K562 (cell line): ENCODE data around the gene GRK3. TPM values are rescaled to one million over a fixed set of nuclear protein-coding genes. Genes with fewer than 3 reads are reported as not detected.

ENCODE experiments used
- ATF1 ChIP-seq, 2 experiments: fragments of 450-650 bp in 1 of 2; IDR thresholded peaks; 2 replicates each; pipeline ENCODE4 v1.6.1; 2016; ENCODE audit warnings: missing compliant biosample characterization in 1 of 2, missing genetic modification characterization in 1 of 2
- E2F3 ChIP-seq: fragments of 250-450 bp; sonication (Bioruptor Pico); IDR thresholded peaks from 2 replicates; pipeline ENCODE4 v1.4.0; 2020; ENCODE audit warnings: mild to moderate bottlenecking
- KDM1A ChIP-seq, 2 experiments: fragments of 450-650 bp; IDR thresholded peaks; 2 replicates each; pipeline ENCODE4 v1.6.1; 2016; ENCODE audit warnings: mild to moderate bottlenecking in 2 of 2
- KLF10 ChIP-seq: fragments of 250-450 bp; sonication (Bioruptor Pico); IDR thresholded peaks from 2 replicates; pipeline ENCODE4 v1.6.1; 2021; ENCODE audit warnings: matching md5 sums
- MXI1 ChIP-seq: IDR thresholded peaks from 2 replicates; pipeline ENCODE4 v1.6.1; 2011; ENCODE audit warnings: low read depth, mild to moderate bottlenecking, improper control_type of control experiment, low read length
- POLR2AphosphoS5 ChIP-seq: IDR thresholded peaks from 2 replicates; pipeline ENCODE4 v1.6.1; 2011; ENCODE audit warnings: mild to moderate bottlenecking, low read depth, low read length, moderate library complexity; ENCODE audit not compliant: control insufficient read depth, insufficient read depth
- PRMT5 ChIP-seq: sonication (generic); formaldehyde crosslinking; IDR thresholded peaks from 2 replicates; pipeline ENCODE4 v1.5.0; 2020; ENCODE audit warnings: missing genetic modification reagents
- RBM17 ChIP-seq: fragments of 200-400 bp; formaldehyde crosslinking; IDR thresholded peaks from 2 replicates; pipeline ENCODE4 v1.6.1; 2017; ENCODE audit warnings: low read depth, mild to moderate bottlenecking, low read length, borderline replicate concordance
- SNIP1 ChIP-seq: fragments of 450-650 bp; IDR thresholded peaks from 2 replicates; pipeline ENCODE4 v1.7.1; 2017; ENCODE audit warnings: low read depth, mild to moderate bottlenecking
- ZC3H11A ChIP-seq: IDR thresholded peaks from 2 replicates; pipeline ENCODE4 v1.6.1; 2012; ENCODE audit warnings: low read depth, low read length, improper control_type of control experiment
- ZFX ChIP-seq: sonication (generic); formaldehyde crosslinking; IDR thresholded peaks from 2 replicates; pipeline ENCODE4 v1.8.0; 2022; ENCODE audit warnings: mild to moderate bottlenecking, missing genetic modification reagents, moderate library complexity
- ZNF41 ChIP-seq: fragments of 250-450 bp; sonication (Bioruptor Pico); conservative IDR thresholded peaks from 2 replicates; pipeline ENCODE4 v1.4.0; 2020; ENCODE audit warnings: mild to moderate bottlenecking
- ZNF561 ChIP-seq: fragments of 450-650 bp; formaldehyde crosslinking; conservative IDR thresholded peaks from 2 replicates; pipeline ENCODE4 v1.4.0; 2020; ENCODE audit warnings: mild to moderate bottlenecking, moderate library complexity
- ZNF668 ChIP-seq: fragments of 250-450 bp; sonication (Bioruptor Pico); IDR thresholded peaks from 2 replicates; pipeline ENCODE4 v1.8.0; 2022; ENCODE audit warnings: mild to moderate bottlenecking, inconsistent platforms
- polyA plus RNA-seq, 8 experiments: library from polyadenylated mRNA; depleted of rRNA in 4 of 8; stranded (reverse) in 5 of 8; unstranded in 3 of 8; fragments of >200 nt; fragmentation: Nextera tagmentation in 2 of 8; fragmentation: Illumina TruSeq in 1 of 8; extraction: Ambion mirVana in 2 of 8; extraction: Trizol in 1 of 8; gene quantifications; 2 replicates each; pipeline versions ENCODE4 v1.2.1 to v1.2.3, GENCODE V29; 2011 to 2014; ENCODE audit warnings: inconsistent platforms in 1 of 8, missing spikeins in 1 of 8
- total RNA-seq, 7 experiments: library from RNA; depleted of rRNA in 6 of 7; stranded (reverse); fragments of >200 nt in 6 of 7; fragmentation: Illumina TruSeq in 2 of 7; extraction: Trizol in 2 of 7; gene quantifications; 2 replicates each; pipeline versions ENCODE4 v1.2.1 to v1.2.3, GENCODE V29; 2011 to 2021; ENCODE audit warnings: low replicate concordance in 1 of 7
- TF ChIP-seq, protein P1 (sequence below): fragments of 450-650 bp; formaldehyde crosslinking; IDR thresholded peaks from 2 replicates; pipeline ENCODE4 v1.4.0; 2022; ENCODE audit warnings: missing genetic modification characterization
- TF ChIP-seq, protein P2 (sequence below): IDR thresholded peaks from 3 replicates; pipeline ENCODE4 v1.6.1; 2011; ENCODE audit warnings: borderline replicate concordance, mild to moderate bottlenecking, moderate library complexity; ENCODE audit not compliant: insufficient read length; ENCODE audit errors: extremely low read depth
- TF ChIP-seq, protein P3 (sequence below), 2 experiments: fragments of 450-650 bp in 1 of 2; sonication (generic) in 1 of 2; formaldehyde crosslinking in 1 of 2; IDR thresholded peaks in 1 of 2; conservative IDR thresholded peaks in 1 of 2; 2 replicates each; pipeline versions ENCODE4 v1.6.1 to v1.8.1; 2016 to 2023; ENCODE audit warnings: mild to moderate bottlenecking in 2 of 2, moderate library complexity in 2 of 2, inconsistent platforms in 1 of 2, missing genetic modification reagents in 1 of 2

Gene GRK3
- total and polyA plus RNA-seq, 9 of the 15 experiments (the other 6 are each of a cell fraction or from before 2014, with no cell fraction given): 1.4 to 7.6 (median 3.6) TPM

DNA sequence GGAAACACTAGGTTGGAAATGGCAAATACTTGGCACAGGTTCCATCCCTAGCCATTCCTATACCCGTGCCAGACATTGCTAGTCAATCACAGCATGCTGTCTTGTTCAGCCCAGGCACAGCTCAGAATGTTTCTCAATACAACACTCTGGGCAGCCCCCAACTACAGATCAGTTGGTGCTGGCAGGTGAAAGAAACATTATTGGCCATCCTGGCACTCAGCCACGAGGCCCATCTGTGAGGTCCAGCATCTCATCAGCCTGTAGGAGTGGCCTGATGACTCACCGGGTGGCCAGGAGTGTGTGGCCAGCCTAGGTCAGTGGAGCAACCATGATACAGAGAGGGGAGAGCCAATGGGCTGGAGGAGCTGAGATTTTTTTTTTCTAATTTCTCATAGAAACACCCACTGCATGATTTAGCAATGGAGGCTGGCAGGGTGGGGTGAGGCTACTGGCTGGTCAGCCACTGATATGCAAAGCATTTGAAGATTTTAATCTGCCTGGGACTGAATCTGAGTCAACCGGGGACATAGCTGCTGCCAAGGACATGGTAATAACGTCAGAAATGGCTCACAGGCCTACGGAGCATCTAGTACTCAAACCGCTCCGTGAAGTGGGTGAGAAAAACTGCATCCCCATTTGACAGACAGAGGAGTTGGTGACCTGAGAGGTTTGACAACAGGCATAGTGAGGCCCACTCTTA is 182.9 kb downstream of the GRK3 start (continued):
- TF ChIP-seq POLR2AphosphoS5 (no peak), ZNF41 (no peak), MXI1 (no peak), ZFX (CRISPR knock-in tag) (no peak), ATF1 (CRISPR knock-in tag; IDR thresholded peaks at IDR 0.05) (no peak), ATF1 (tag; IDR thresholded peaks at IDR 0.05) (peak; percentile 57), ZNF668 (no peak), ZNF561 (CRISPR knock-in tag) (no peak), E2F3 (CRISPR knock-in tag) (no peak), KDM1A (IDR thresholded peaks at IDR 0.05) (peak; percentile 78 to 81), RBM17 (no peak), KLF10 (CRISPR knock-in tag) (no peak), PRMT5 (CRISPR knock-in tag) (no peak), SNIP1 (no peak), ZC3H11A (no peak)
- TF ChIP-seq, protein P1, sequence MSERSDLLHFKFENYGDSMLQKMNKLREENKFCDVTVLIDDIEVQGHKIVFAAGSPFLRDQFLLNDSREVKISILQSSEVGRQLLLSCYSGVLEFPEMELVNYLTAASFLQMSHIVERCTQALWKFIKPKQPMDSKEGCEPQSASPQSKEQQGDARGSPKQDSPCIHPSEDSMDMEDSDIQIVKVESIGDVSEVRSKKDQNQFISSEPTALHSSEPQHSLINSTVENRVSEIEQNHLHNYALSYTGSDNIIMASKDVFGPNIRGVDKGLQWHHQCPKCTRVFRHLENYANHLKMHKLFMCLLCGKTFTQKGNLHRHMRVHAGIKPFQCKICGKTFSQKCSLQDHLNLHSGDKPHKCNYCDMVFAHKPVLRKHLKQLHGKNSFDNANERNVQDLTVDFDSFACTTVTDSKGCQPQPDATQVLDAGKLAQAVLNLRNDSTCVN (CRISPR knock-in tag): no peak
- TF ChIP-seq, protein P2, sequence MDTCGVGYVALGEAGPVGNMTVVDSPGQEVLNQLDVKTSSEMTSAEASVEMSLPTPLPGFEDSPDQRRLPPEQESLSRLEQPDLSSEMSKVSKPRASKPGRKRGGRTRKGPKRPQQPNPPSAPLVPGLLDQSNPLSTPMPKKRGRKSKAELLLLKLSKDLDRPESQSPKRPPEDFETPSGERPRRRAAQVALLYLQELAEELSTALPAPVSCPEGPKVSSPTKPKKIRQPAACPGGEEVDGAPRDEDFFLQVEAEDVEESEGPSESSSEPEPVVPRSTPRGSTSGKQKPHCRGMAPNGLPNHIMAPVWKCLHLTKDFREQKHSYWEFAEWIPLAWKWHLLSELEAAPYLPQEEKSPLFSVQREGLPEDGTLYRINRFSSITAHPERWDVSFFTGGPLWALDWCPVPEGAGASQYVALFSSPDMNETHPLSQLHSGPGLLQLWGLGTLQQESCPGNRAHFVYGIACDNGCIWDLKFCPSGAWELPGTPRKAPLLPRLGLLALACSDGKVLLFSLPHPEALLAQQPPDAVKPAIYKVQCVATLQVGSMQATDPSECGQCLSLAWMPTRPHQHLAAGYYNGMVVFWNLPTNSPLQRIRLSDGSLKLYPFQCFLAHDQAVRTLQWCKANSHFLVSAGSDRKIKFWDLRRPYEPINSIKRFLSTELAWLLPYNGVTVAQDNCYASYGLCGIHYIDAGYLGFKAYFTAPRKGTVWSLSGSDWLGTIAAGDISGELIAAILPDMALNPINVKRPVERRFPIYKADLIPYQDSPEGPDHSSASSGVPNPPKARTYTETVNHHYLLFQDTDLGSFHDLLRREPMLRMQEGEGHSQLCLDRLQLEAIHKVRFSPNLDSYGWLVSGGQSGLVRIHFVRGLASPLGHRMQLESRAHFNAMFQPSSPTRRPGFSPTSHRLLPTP: no peak
- TF ChIP-seq, protein P3, sequence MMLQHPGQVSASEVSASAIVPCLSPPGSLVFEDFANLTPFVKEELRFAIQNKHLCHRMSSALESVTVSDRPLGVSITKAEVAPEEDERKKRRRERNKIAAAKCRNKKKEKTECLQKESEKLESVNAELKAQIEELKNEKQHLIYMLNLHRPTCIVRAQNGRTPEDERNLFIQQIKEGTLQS (IDR thresholded peaks at IDR 0.05): peak; percentile 96
- TF ChIP-seq, protein P3 (CRISPR knock-in tag; conservative IDR thresholded peaks at IDR 0.05): no peak; the same call in 1 of the 2 replicates
